Measurements from ENCODE around the gene CTNND2.

DNA sequence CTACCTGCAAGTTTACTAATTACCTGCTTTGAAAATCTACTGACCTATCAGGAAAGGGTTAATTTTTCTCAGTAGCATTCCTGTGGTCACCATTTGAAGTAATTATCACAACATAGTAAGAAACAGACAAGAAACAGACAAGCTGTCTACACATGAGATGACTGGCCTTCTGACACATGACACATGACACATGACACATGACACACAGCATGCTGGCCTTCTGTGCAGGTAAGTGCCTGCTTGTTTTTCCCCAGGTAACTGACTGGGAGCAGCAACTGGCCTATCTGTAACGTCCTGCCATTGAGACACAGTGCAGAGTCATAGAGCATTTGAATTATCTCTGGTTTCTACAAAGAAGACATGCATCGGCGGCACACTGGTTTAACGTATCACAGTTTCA is 222.4 kb downstream of the CTNND2 start:
- TF ChIP-seq CTCF (IDR thresholded peaks at IDR 0.05; ENCODE audit: low read length): no peak
- no peak for TF ChIP-seq EZH2 (optimal IDR thresholded peaks at IDR 0.05; ENCODE audit: low read depth, low read length)
- no peak for TF ChIP-seq EZH2phosphoT487 (IDR thresholded peaks at IDR 0.05; ENCODE audit: low read length)
